HG03354 (cell line): ENCODE measurements around the gene DNAI2.

ENCODE experiments used
- ATAC-seq: cut with Tn5 transposase; IDR thresholded peaks from one replicate; pipeline ENCODE4 v1.9.1; 2021; ENCODE audit warnings: mild to moderate bottlenecking; ENCODE audit not compliant: unreplicated experiment, poor library complexity, severe bottlenecking

DNAI2 gene

GRCh38 chr17:74353446-74354060 is 79.5 kb downstream of the DNAI2 start:
- ATAC-seq: no peak

- no peak for ATAC-seq
These were observed 80.1 kb downstream of the DNAI2 start for GRCh38 chr17:74354123-74354522.

- no peak for ATAC-seq
These were observed 80.5 kb downstream of the DNAI2 start for GRCh38 chr17:74354561-74354960.

GRCh38 chr17:74355065-74355464 is 81.0 kb downstream of the DNAI2 start:
- no peak for ATAC-seq

- no peak for ATAC-seq
These were observed 82.8 kb downstream of the DNAI2 start for GRCh38 chr17:74356646-74357465.

- ATAC-seq: no peak
These were observed 83.4 kb downstream of the DNAI2 start for GRCh38 chr17:74357466-74357809.

GRCh38 chr17:74358697-74359096 is 84.7 kb downstream of the DNAI2 start:
- ATAC-seq: no peak

- no peak for ATAC-seq
These were observed 85.9 kb downstream of the DNAI2 start for GRCh38 chr17:74359916-74360315.

- ATAC-seq: no peak
These were observed 86.8 kb downstream of the DNAI2 start for GRCh38 chr17:74360899-74361229.

GRCh38 chr17:74361230-74362068 is 87.4 kb downstream of the DNAI2 start, which contains the start of gene BTBD17:
Gene BTBD17, minus strand, starts transcription at chr17:74361868. Its CDS starts 49 bp downstream, at chr17:74361819.
- ATAC-seq: no peak

- ATAC-seq: no peak
These were observed 88.0 kb downstream of the DNAI2 start for GRCh38 chr17:74362069-74362405.

GRCh38 chr17:74362810-74363498 is 88.9 kb downstream of the DNAI2 start:
- no peak for ATAC-seq
